CMK (cell line): ENCODE measurements around the gene MYL12B.
"Not testable (repeated sequence)": the region's sequence is repeated elsewhere in the genome, so short reads cannot be mapped to it uniquely, and the experiment has no call there.

Experiments used
- DNase-seq: peaks from one replicate; pipeline ENCODE4 v3.0.0-alpha.2; 2010; ENCODE audit warnings: low read depth

MYL12B gene

GRCh38 chr18:3262234-3263131 lies 550 bp downstream of the MYL12B start:
- DNase-seq: no peak

- DNase-seq: no peak
Observed at GRCh38 chr18:3263132-3263700, 1.3 kb downstream of the MYL12B start.

- no peak for DNase-seq
Observed at GRCh38 chr18:3264362-3264761, 2.4 kb downstream of the MYL12B start.

- DNase-seq: no peak
Observed at GRCh38 chr18:3265564-3266033, 3.7 kb downstream of the MYL12B start.

GRCh38 chr18:3266062-3266608 lies 4.2 kb downstream of the MYL12B start:
- DNase-seq: no peak

- no peak for DNase-seq
Observed at GRCh38 chr18:3268306-3268705, 6.4 kb downstream of the MYL12B start.

GRCh38 chr18:3269241-3269913 lies 7.4 kb downstream of the MYL12B start:
- no peak for DNase-seq

DNA sequence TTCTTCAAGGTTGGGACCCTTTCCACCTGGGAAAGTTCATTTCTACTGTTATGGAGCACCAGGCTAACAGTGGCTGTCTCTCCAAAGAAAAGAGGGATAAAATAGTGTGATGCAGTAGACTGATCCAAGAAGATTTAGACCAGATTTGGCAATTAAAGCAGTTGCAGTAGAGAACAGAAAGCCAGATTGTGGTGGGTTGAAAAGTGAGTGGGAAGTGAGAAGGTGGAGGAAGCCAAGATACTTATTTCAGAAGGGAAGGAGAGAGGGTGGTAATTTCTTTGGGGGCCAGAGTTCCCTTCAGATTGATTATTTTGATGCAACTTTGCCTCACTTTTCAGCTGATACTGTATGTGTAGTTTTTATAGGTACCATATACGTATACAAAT lies 8.0 kb downstream of the MYL12B start:
- no peak for DNase-seq

DNA sequence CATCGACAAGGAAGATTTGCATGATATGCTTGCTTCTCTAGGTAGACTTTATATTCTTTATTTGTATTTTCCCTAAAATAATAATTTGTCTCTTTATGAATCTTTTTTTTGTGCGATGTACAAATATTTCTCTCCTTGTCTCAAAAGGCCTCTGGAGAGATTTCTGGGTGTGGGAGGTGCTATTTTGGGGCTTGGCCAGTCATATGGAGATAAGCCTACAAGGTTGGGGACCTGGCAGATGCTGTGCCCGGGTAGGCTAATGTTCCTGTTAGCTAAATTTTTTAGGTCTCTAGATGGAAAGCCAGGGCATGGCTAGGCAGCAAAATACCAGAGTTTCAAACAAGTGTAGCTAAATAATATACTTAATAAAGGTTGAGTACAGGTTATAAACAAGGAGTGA lies 11.1 kb downstream of the MYL12B start:
- no peak for DNase-seq

DNA sequence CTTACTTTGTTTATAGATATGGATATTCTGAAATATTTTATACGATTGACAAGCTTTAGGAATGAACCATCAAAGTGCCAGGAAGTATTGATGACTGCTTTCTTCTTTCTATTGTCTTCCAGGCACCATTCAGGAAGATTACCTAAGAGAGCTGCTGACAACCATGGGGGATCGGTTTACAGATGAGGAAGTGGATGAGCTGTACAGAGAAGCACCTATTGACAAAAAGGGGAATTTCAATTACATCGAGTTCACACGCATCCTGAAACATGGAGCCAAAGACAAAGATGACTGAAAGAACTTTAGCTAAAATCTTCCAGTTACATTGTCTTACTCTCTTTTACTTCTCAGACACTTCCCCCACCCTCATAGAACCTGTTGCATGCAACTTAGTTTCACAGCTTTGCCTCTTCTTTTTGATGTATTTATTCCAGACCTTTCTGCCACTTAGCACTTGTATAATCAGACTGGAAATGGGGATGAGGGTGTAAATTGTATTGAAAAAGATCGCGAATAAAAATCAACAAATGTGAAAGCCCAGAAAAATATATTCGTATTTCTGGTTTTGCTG lies 15.8 kb downstream of the MYL12B start:
- not testable (repeated sequence) for DNase-seq

- no peak for DNase-seq
Observed at GRCh38 chr18:3279201-3280185, 17.6 kb downstream of the MYL12B start.

GRCh38 chr18:3281456-3282400 lies 19.8 kb downstream of the MYL12B start:
- peak; percentile 41 for DNase-seq

GRCh38 chr18:3283253-3283863 lies 21.4 kb downstream of the MYL12B start:
- no peak for DNase-seq

DNA sequence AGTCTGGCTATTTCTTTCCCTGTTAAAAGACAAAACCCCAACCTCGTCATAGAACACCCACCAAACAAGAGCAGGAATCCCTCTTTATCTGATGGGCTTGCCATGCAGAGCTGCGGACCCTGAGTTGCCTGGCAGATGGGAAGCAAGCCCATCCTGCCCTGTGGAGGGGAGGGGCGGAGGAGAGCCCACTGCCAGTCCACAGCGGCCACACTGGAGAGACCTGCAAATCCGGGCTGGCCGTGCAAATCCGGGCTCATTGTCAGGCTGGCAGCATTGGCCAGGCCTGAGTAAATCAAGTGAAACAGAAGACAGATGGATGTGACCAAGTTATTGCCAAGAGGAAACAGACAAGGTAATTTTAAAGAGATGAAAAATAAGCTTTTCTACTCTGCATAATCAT lies 22.0 kb downstream of the MYL12B start:
- no peak for DNase-seq

DNA sequence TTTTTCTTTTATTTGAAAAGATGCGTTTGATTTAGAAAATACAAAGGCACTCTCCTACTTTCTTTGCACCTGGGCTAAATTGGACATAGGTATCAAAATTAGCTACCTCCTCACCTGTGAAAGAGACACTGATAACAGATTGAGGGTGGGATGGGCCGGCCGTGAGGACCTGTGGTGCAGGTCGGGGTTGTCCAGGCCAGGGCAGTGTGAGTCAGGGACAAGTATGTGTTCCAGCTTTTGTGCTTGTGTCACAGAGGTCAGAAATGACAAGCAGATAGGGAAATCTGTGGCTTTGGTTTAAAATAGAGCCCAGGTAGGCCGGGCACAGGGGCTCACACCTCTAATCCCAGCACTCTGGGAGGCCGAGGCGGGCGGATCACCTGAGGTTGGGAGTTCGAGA lies 22.6 kb downstream of the MYL12B start:
- no peak for DNase-seq

DNA sequence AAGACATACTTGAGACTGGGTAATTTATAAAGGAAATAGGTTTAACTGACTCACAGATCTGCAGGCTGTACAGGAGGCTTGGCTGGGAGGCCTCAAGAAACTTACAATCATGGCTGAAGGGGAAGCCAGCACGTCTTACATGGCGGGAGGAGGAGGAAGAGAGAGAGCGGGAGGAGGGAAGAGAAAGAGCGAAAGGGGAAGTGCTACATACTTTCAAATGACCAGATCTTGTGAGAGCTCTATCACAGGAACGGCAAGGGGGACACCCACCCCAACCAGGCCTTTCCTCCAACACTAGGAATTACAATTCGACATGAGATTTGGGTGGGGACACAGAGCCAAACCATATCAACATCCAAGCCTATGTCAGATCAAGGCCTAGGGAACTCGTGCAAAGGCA lies 24.2 kb downstream of the MYL12B start:
- DNase-seq: no peak

DNA sequence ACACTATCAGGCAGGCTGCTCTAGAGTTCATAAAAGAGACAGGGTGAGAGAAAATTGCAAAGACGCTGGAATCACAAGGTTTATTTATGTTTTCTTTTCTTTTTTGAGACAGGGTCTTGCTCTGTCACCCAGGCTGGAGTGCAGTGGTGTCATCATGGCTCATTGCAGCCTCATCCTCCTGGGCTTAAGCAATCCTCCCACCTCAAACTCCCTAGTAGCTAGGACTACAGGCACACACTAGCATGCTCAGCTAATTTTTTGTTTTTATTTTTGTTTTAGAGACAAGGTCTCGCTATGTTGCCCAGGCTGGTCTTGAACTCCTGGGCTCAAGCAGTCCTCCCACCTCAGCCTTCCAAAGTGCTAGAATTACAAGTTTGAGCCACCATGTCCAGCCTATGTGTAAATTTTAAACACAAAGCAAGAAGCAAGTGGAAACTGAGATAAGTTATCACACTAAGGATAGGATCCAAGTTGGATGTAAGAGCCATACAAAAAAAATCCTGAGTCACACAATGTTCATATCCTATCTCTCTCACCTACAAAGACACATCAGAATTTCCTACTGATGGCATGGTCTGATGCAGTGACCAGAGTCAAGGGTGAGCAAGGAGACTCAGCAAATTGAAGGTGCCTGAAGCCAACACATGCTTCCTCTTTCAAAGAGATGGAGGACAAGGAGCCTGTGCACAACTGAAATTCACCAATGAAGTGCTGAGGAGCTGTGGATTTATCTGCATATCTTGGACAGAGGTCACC lies 31.4 kb downstream of the MYL12B start:
- no peak for DNase-seq

GRCh38 chr18:3294435-3295080 lies 32.6 kb downstream of the MYL12B start:
- DNase-seq: no peak
